Mesendoderm (in vitro differentiated cells): ENCODE measurements around the gene PLA2G6. TPM values are rescaled to one million over a fixed set of nuclear protein-coding genes. Genes with fewer than 3 reads are reported as not detected.

Source experiments
- DNase-seq: peaks from one replicate; pipeline ENCODE4 v3.0.0; 2013
- H2AK5ac ChIP-seq: 2 replicates; pipeline ENCODE4 v1.6.1; 2013; ENCODE audit warnings: low read length, inconsistent platforms
- H2BK120ac ChIP-seq: 2 replicates; pipeline ENCODE4 v1.6.1; 2013; ENCODE audit warnings: low read depth, mild to moderate bottlenecking, low read length, moderate library complexity, mixed read lengths
- H2BK15ac ChIP-seq: replicated peaks from 2 replicates; pipeline ENCODE4 v1.6.1; 2013; ENCODE audit warnings: low read depth, mild to moderate bottlenecking, moderate library complexity
- H2BK5ac ChIP-seq: 2 replicates; pipeline ENCODE4 v1.6.1; 2013; ENCODE audit warnings: low read length, inconsistent platforms
- H3K18ac ChIP-seq: 2 replicates; pipeline ENCODE4 v1.6.1; 2013; ENCODE audit warnings: mild to moderate bottlenecking, low read length, mixed read lengths
- H3K23ac ChIP-seq: one replicate; pipeline ENCODE4 v1.6.1; 2013; ENCODE audit warnings: low read length
- H3K27ac ChIP-seq: 2 replicates; pipeline ENCODE4 v1.5.1; 2013; ENCODE audit warnings: low read depth, mild to moderate bottlenecking, inconsistent platforms, low read length, moderate library complexity
- H3K27me3 ChIP-seq: 2 replicates; pipeline ENCODE4 v1.6.1; 2013; ENCODE audit warnings: low read length, control low read depth, mild to moderate bottlenecking, inconsistent platforms; ENCODE audit not compliant: insufficient read depth, poor library complexity
- H3K36me3 ChIP-seq: 2 replicates; pipeline ENCODE4 v1.6.1; 2013; ENCODE audit warnings: low read length, inconsistent platforms; ENCODE audit not compliant: control insufficient read depth, insufficient read depth
- H3K4ac ChIP-seq: one replicate; pipeline ENCODE4 v1.6.1; 2013; ENCODE audit warnings: low read depth, mild to moderate bottlenecking, low read length, moderate library complexity
- H3K4me1 ChIP-seq: 2 replicates; pipeline ENCODE4 v1.6.1; 2013; ENCODE audit warnings: low read depth, low read length, inconsistent platforms; ENCODE audit not compliant: control insufficient read depth
- H3K4me2 ChIP-seq: 2 replicates; pipeline ENCODE4 v1.6.1; 2013; ENCODE audit warnings: low read length
- H3K4me3 ChIP-seq: 2 replicates; pipeline ENCODE4 v1.5.1; 2013; ENCODE audit warnings: mild to moderate bottlenecking, low read length
- H3K56ac ChIP-seq: one replicate; pipeline ENCODE4 v1.6.1; 2013; ENCODE audit warnings: low read length
- H3K79me1 ChIP-seq: 2 replicates; pipeline ENCODE4 v1.6.1; 2013; ENCODE audit warnings: low read length, inconsistent platforms
- H3K79me2 ChIP-seq: 2 replicates; pipeline ENCODE4 v1.6.1; 2013; ENCODE audit warnings: mild to moderate bottlenecking, low read length; ENCODE audit not compliant: control insufficient read depth, insufficient read depth
- H3K9ac ChIP-seq: 2 replicates; pipeline ENCODE4 v1.6.1; 2013; ENCODE audit warnings: low read length, inconsistent platforms
- H4K5ac ChIP-seq: one replicate; pipeline ENCODE4 v1.6.1; 2013; ENCODE audit warnings: low read length
- H4K8ac ChIP-seq: one replicate; pipeline ENCODE4 v1.6.1; 2013; ENCODE audit warnings: low read depth, mild to moderate bottlenecking, control low read depth, low read length, moderate library complexity
- WGBS: extraction: QIAGEN DNeasy Blood & Tissue Kit; methylation state at CpG from one replicate; pipeline ENCODE4 v1.1.7; 2013; ENCODE audit warnings: low lambda C conversion rate, missing lambda C conversion rate; ENCODE audit not compliant: insufficient coverage; ENCODE audit errors: extremely low coverage; 5-methylcytosine and 5-hydroxymethylcytosine counted together
- small RNA-seq: library from polyadenylated mRNA; stranded (forward); fragments of <200 nt; extraction: miRNeasy Mini kit (QIAGEN cat#:217004); gene quantifications from one replicate; pipeline ENCODE3, GENCODE V24; 2013; ENCODE audit not compliant: insufficient read depth

The PLA2G6 gene

DNA sequence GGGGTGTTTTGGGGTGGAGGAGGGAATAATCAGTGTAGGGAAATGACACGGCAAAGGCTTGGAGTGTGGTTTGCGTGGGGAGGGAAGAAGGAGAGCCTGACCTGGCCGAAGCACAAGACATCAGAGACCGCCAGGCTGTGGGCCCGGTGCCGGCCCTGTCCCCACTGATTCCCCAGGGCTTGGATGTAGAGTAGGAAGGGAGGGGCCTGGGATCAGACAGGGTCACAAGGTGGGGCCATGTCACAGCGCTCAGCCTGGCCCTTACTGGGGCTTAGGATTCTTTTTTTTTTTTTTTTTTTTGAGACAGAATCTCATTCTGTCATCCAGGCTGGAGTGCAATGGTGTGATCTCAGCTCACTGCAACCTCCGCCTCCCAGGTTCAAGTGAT is 114.6 kb downstream of the PLA2G6 start:
- H3K56ac ChIP-seq: no peak overlapping the region
- no peaks in the 10 kb centered on the region for H3K4me1 ChIP-seq
- H3K23ac ChIP-seq: no peak overlapping the region
- H3K18ac ChIP-seq: no peak overlapping the region
- no CpG with 5 or more reads among the region's 8 CpGs for WGBS
- DNase-seq: no peak
- H2BK15ac ChIP-seq: no peak overlapping the region
- H4K8ac ChIP-seq: no peak overlapping the region
- no peak overlapping the region for H2BK5ac ChIP-seq
- H3K27ac ChIP-seq: no peak overlapping the region
- no peak overlapping the region for H3K4ac ChIP-seq
- H2BK120ac ChIP-seq: no peak overlapping the region
- no peak overlapping the region for H2AK5ac ChIP-seq
- H4K5ac ChIP-seq: no peak overlapping the region
- no peak overlapping the region for H3K4me3 ChIP-seq
- no peaks in the 10 kb centered on the region for H3K79me2 ChIP-seq
- H3K79me1 ChIP-seq: no peaks in the 10 kb centered on the region
- H3K4me2 ChIP-seq: no peak overlapping the region
- H3K9ac ChIP-seq: no peak overlapping the region
- peaks cover 3% of the 10 kb centered on the region for H3K36me3 ChIP-seq
- H3K27me3 ChIP-seq: no peaks in the 10 kb centered on the region

DNA sequence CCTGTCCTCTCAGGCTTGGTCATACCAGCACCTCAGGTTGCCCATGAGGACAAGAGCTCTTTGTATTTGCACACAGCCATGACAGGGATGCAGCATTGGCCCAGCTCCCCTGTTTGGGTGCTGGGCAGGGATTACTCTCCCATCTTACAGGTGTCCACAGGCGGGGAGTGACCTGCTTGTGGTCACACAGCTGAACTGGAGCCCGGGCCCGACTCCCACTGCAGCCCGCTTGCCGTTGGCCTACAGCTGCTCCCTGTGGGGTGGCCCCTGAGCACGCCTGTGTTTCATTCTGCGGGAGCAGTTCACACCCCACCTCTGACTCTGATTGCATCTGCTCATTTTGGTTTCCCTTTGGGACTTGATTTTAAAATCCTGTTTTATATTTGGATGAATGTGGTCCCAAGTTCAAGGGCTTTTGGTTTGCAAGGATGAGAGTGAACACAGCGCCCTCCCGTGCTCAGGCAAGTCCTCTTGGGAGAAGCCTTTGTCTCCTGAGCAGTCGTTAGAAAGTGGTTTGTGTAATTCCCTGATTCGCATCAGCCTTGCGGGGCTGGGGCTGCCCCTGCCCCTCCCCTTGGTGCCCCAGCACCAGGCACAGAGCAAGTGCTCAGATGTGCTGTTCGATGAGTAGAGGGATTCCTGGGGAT is 115.1 kb downstream of the PLA2G6 start:
- Histone ChIP-seq H3K4me2 (no peak overlapping the region), H3K79me1 (no peaks in the 10 kb centered on the region), H3K4ac (no peak overlapping the region), H2AK5ac (no peak overlapping the region), H3K56ac (no peak overlapping the region), H2BK5ac (no peak overlapping the region), H3K18ac (no peak overlapping the region), H3K23ac (no peak overlapping the region), H4K5ac (no peak overlapping the region), H3K4me1 (no peaks in the 10 kb centered on the region), H3K4me3 (no peak overlapping the region), H2BK120ac (no peak overlapping the region), H3K36me3 (peaks cover 3% of the 10 kb centered on the region), H2BK15ac (no peak overlapping the region), H3K27ac (no peak overlapping the region), H3K79me2 (no peaks in the 10 kb centered on the region), H3K27me3 (no peaks in the 10 kb centered on the region), H3K9ac (no peak overlapping the region), H4K8ac (no peak overlapping the region)
- no peak for DNase-seq
- no CpG with 5 or more reads among the region's 13 CpGs for WGBS

DNA sequence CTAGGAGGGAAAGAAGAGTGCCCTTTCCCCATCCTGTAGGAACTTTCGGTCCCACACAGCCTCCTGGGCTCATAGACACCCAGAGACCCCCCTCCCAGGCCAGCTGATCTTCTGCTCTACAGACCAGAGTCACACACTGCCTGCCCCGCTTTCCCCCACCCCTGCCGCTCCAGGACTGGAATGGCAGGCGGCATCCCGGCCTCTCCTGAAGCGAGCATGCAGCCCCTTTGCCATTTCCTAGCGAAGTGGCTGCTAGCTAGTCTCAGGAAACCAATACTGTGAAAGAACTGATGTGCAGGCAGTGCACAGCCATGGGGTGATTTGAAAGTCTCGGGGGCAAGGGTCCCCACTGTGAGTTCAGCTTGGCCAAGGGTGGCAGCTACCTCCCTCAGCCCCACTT is 116.1 kb downstream of the PLA2G6 start:
- H3K4me2 ChIP-seq: no peak overlapping the region
- H4K8ac ChIP-seq: no peak overlapping the region
- WGBS: no CpG with 5 or more reads among the region's 8 CpGs

DNA sequence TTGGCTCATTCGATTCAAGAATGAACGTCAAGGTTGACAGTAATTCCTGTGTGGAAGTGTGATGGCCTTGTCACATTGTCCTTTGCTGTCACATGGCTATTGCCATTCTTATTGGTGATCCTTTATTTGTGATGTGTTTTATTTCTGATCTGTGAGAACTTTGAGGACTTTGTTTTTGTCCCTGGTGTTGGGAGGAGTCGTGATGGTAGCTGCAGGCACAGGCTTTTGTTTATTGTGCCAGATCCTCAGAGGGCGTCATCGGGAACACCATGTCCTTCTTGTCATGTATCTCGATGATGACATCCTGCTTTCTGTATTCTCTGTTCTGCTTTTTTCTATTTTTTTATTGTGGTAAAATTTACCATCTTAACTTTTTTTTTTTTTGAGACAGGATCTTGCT is 118.8 kb downstream of the PLA2G6 start:
- DNase-seq: no peak
- no peaks in the 10 kb centered on the region for H3K79me2 ChIP-seq
- WGBS: no CpG with 5 or more reads among the region's 6 CpGs
- no peaks in the 10 kb centered on the region for H3K27me3 ChIP-seq
- H2BK120ac ChIP-seq: no peak overlapping the region
- H3K23ac ChIP-seq: no peak overlapping the region
- H3K27ac ChIP-seq: no peak overlapping the region
- no peak overlapping the region for H3K18ac ChIP-seq
- no peak overlapping the region for H2AK5ac ChIP-seq
- H3K9ac ChIP-seq: no peak overlapping the region
- H3K4me1 ChIP-seq: peaks cover 1% of the 10 kb centered on the region
- no peak overlapping the region for H3K4ac ChIP-seq
- H4K8ac ChIP-seq: no peak overlapping the region
- H4K5ac ChIP-seq: no peak overlapping the region
- no peak overlapping the region for H3K4me3 ChIP-seq
- no peak overlapping the region for H2BK5ac ChIP-seq
- H3K36me3 ChIP-seq: peaks cover 3% of the 10 kb centered on the region
- H3K79me1 ChIP-seq: peaks cover 1% of the 10 kb centered on the region
- no peak overlapping the region for H3K4me2 ChIP-seq
- H2BK15ac ChIP-seq: no peak overlapping the region
- no peak overlapping the region for H3K56ac ChIP-seq

More for the DNA sequence above, 116.1 kb downstream of the PLA2G6 start:
- no peak for DNase-seq
- no peak overlapping the region for H3K9ac ChIP-seq
- H3K18ac ChIP-seq: no peak overlapping the region
- no peak overlapping the region for H3K4ac ChIP-seq
- no peaks in the 10 kb centered on the region for H3K27me3 ChIP-seq
- H3K79me1 ChIP-seq: no peaks in the 10 kb centered on the region
- no peak overlapping the region for H3K56ac ChIP-seq
- no peak overlapping the region for H3K23ac ChIP-seq
- H2BK5ac ChIP-seq: no peak overlapping the region
- no peak overlapping the region for H2BK120ac ChIP-seq
- no peak overlapping the region for H3K4me3 ChIP-seq
- no peak overlapping the region for H3K27ac ChIP-seq
- H2BK15ac ChIP-seq: no peak overlapping the region
- peaks cover 3% of the 10 kb centered on the region for H3K36me3 ChIP-seq
- H2AK5ac ChIP-seq: no peak overlapping the region
- H3K4me1 ChIP-seq: no peaks in the 10 kb centered on the region
- H3K79me2 ChIP-seq: no peaks in the 10 kb centered on the region
- H4K5ac ChIP-seq: no peak overlapping the region

Small RNA genes lying within 50 kb of the gene (small RNA-seq; reads per million reads assigned to genes)
- not detected for gene RN7SL704P
